Measurements from ENCODE around the gene MPZL1. TPM values are rescaled to one million over a fixed set of nuclear protein-coding genes. Genes with fewer than 3 reads are reported as not detected.
"Not testable (repeated sequence)": the region's sequence is repeated elsewhere in the genome, so short reads cannot be mapped to it uniquely, and the experiment has no call there.

MPZL1 gene
- total RNA-seq, 2 experiments from 2014 or later: 22.3 to 23.0 TPM

DNA sequence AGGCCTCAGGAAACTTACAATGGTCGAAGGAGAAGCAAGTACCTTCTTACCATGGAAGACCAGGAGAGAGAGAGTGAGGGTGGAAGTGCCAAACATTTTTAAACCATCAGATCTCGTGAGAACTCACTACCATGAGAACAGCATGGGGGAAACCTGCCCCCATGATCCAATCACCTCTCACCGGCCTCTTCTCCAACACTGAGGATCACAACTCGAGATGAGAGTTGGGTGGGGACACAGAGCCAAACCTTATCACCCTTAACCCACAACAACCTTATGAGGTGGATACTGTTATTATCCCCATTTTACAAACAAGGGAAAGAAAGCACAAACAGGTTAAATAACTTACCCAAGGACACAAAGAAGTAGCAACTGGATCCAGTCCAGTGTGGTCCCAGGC lies 80.5 kb downstream of the MPZL1 start:
- POLR2A ChIA-PET: no interaction called here
- H3K4me1 Mint-ChIP-seq: peaks cover 24% of the 10 kb centered on the region
- H3K36me3 Mint-ChIP-seq (ENCODE audit: low read depth): peaks cover 6% of the 10 kb centered on the region
- CTCF ChIA-PET: no interaction called here
- H3K9me3 Mint-ChIP-seq (ENCODE audit: low read depth): no peaks in the 10 kb centered on the region
- intact Hi-C loops (cut with DNase I, micrococcal nuclease): loop anchor here in 1 of 2 experiments (5.0 kb wide), 1 partner anchor 135 kb away; the partner anchor contains the start of genes DCAF6 and MPC2
- H3K27ac Mint-ChIP-seq: no peak overlapping the region
- no peak for ATAC-seq
- H3K4me3 Mint-ChIP-seq: no peak overlapping the region
- H3K27me3 Mint-ChIP-seq: no peaks in the 10 kb centered on the region
- no peak for DNase-seq

DNA sequence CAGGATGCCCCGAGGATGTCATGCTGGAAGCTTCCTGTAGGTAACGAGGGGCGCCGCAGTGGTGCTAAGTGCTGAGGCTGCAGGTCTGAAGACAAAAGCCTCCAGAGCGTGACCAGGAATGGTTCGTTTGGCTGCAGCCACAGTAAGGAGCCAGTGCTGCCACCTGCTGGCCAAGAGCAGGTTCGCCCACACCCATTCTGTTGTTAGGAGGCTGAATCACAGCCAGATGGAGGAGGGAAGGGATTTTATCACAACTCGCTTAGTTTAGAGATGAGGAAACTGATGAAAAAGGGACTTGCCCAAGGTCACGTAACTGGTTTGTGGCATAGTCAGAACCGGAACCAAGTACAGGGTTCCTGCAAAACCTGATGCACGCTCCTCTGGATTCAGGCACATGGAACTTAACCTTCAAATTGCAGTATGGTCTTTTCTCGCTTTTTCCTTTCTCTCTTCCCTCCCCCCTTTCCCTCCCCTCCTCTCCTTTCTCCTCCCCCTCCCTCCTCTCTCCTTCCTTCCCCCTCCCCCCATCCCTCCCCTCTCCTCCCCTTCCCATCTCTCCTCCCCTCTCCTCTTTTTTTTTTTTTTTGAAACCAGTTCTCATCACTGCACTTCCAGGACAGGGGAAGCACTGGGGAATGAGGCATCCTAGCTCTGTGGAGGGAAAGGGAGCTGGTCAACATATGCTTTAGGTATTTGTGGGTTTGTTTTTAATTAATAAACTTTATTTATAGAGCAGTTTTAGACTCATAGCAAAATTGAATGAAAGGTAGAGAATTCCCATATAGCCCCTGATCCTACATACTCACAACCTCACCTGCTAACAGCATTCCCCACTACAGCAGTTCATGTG lies 81.8 kb downstream of the MPZL1 start:
- Mint-ChIP-seq H3K27me3 (peaks cover under 1% of the 10 kb centered on the region), H3K4me3 (peak overlapping the region; percentile 64), H3K36me3 (ENCODE audit: low read depth) (peaks cover 6% of the 10 kb centered on the region), H3K27ac (peak overlapping the region; percentile 97), H3K4me1 (peaks cover 24% of the 10 kb centered on the region), H3K9me3 (ENCODE audit: low read depth) (no peaks in the 10 kb centered on the region)
- intact Hi-C loops (cut with DNase I, micrococcal nuclease): loop anchor here (1.0 to 5.0 kb wide), 9 partner anchors 82 to 376 kb away; partner anchors contain the start of genes DCAF6 (in 2 of the 2), CREG1 (in 1 of the 2), MPC2 (in 1 of the 2) and MPZL1 (in 1 of the 2)
- peak; percentile 96 for DNase-seq
- ChIA-PET POLR2A (no interaction called here), CTCF (interaction anchor here (0.8 to 2.4 kb wide), 4 partner anchors 81 to 96 kb away, joined by 3 to 12 read pairs (median 4); no protein-coding TSS in a partner anchor)
- peak; percentile 94 for ATAC-seq

DNA sequence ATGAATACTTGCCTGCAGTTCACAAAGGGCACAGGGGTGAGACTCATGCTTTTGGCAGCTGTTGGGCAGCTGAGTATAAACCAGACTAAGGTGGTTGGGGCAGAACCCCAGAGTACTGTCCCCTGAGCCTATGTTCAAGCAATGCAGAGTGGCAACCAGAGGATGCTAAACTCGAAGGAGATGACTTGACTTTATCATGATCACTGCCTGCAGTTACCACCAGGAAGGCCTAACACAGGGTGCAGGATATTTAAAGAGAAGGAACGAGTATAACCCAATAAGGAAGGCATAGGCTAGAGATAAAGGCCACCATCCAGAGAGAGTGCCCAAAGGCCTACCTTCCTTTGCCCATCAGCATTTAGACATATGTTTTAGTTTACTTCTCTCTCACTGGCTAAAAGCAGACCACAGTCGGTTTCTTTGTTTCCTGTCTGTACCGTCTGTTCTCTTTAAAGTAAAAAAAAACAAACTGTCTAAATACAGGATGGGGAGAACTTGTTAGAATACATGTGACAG lies 83.3 kb downstream of the MPZL1 start:
- H3K4me3 Mint-ChIP-seq: no peak overlapping the region
- peak; percentile 43 for ATAC-seq

DNA sequence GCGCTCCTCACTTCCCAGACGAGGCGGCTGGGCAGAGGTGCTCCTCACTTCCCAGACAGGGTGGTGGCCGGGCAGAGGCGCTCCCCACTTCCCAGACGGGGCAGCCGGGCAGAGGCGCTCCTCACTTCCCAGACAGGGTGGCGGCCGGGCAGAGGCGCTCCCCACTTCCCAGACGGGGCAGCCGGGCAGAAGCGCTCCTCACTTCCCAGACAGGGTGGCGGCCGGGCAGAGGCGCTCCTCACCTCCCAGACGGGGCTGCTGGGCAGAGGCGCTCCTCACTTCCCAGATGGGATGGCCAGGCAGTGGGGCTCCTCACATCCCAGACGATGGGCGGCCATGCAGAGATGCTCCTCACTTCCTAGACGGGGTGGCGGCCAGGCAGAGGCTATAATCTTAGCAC lies 84.5 kb downstream of the MPZL1 start:
- H3K9me3 Mint-ChIP-seq (ENCODE audit: low read depth); DNase-seq; POLR2A ChIA-PET; H3K4me3 Mint-ChIP-seq; intact Hi-C loops (cut with DNase I, micrococcal nuclease); CTCF ChIA-PET; ATAC-seq; H3K36me3 Mint-ChIP-seq (ENCODE audit: low read depth); H3K27me3 Mint-ChIP-seq; H3K27ac Mint-ChIP-seq: not testable (repeated sequence)
- H3K4me1 Mint-ChIP-seq: peaks cover 24% of the 10 kb centered on the region

More for the DNA sequence above, 83.3 kb downstream of the MPZL1 start:
- DNase-seq: peak; percentile 52
- peak overlapping the region; percentile 97 for H3K27ac Mint-ChIP-seq
- peaks cover 6% of the 10 kb centered on the region for H3K36me3 Mint-ChIP-seq (ENCODE audit: low read depth)
- H3K4me1 Mint-ChIP-seq: peaks cover 24% of the 10 kb centered on the region
- CTCF ChIA-PET: interaction anchor here (0.6 to 2.4 kb wide), 2 partner anchors 83 to 89 kb away, joined by 3 to 12 read pairs; partner anchors contain the start of gene MPZL1
- POLR2A ChIA-PET: no interaction called here
- H3K9me3 Mint-ChIP-seq (ENCODE audit: low read depth): no peaks in the 10 kb centered on the region
- intact Hi-C loops (cut with DNase I, micrococcal nuclease): no loop called here
- peaks cover 4% of the 10 kb centered on the region for H3K27me3 Mint-ChIP-seq

DNA sequence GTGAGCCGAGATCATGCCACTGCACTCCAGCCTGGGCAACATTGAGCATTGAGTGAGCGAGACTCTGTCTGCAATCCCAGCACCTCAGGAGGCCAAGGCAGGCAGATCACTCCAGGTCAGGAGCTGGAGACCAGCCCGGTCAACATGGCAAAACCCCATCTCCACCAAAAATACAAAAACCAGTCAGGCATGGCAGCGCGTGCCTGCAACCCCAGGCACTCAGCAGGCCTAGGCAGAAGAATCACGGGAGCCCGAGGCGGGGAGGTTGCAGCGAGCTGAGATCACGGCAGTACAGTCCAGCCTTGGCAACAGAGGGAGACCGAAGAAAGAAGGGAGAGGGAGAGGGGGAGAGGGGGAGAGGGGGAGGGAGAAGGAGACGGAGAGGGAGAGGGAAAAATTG lies 84.9 kb downstream of the MPZL1 start:
- CTCF ChIA-PET: not testable (repeated sequence)

DNA sequence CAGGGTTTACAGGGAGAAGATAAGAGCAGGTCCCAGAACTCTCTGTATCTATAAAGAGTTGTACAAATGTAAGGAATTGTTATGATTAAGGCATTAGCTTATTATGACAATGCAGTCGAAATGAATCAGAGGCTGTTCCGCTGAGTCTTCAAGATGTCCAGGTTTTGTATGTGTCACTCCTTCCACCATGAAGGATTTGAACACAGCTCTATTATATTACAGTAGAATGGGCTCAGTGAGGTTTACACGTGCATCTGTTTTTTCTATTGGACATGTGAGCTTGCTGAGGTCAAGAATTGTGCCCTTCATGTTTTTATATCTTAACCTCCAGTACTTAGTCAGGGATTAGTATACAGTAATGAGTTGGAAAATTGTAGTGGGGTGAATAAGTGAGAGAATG lies 86.3 kb downstream of the MPZL1 start:
- Mint-ChIP-seq H3K27me3 (peaks cover 4% of the 10 kb centered on the region), H3K36me3 (ENCODE audit: low read depth) (peaks cover 6% of the 10 kb centered on the region), H3K27ac (no peak overlapping the region), H3K4me3 (no peak overlapping the region), H3K9me3 (ENCODE audit: low read depth) (peaks cover 6% of the 10 kb centered on the region), H3K4me1 (peaks cover 24% of the 10 kb centered on the region)
- DNase-seq (no peak), ATAC-seq (no peak)
- intact Hi-C loops (cut with DNase I, micrococcal nuclease): no loop called here
- POLR2A ChIA-PET: no interaction called here
- CTCF ChIA-PET: interaction anchor here (0.6 to 0.8 kb wide), 3 partner anchors 11 to 929 kb away, joined by 3 to 4 read pairs (median 3); no protein-coding TSS in a partner anchor

More for the DNA sequence above, 84.9 kb downstream of the MPZL1 start:
- H3K27me3 Mint-ChIP-seq; H3K9me3 Mint-ChIP-seq (ENCODE audit: low read depth); H3K36me3 Mint-ChIP-seq (ENCODE audit: low read depth); intact Hi-C loops (cut with DNase I, micrococcal nuclease); DNase-seq; H3K4me3 Mint-ChIP-seq; ATAC-seq; POLR2A ChIA-PET; H3K27ac Mint-ChIP-seq: not testable (repeated sequence)
- peaks cover 24% of the 10 kb centered on the region for H3K4me1 Mint-ChIP-seq

DNA sequence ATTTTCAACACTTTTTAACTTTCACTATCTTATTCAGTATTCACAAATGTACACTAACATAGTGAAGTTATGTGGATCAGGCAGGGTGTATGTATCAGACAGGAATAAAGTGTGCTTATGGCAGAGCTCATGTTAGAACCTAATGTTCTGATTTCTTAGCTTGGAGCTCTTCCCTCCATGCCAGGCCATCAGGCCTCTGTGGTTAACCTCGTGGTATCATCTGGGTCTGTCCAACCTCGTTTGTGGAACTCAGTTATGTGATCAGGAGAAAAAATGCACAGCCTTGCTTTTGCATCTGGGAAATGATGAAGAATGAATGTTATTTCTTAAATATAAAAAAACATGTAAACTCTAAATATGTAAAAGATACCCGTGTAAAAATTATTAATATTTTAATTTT lies 86.9 kb downstream of the MPZL1 start:
- intact Hi-C loops (cut with DNase I, micrococcal nuclease): no loop called here
- Mint-ChIP-seq H3K9me3 (ENCODE audit: low read depth) (peaks cover 9% of the 10 kb centered on the region), H3K36me3 (ENCODE audit: low read depth) (peaks cover 6% of the 10 kb centered on the region), H3K4me1 (peaks cover 19% of the 10 kb centered on the region), H3K27ac (no peak overlapping the region), H3K27me3 (peaks cover 4% of the 10 kb centered on the region), H3K4me3 (no peak overlapping the region)
- no peak for DNase-seq
- CTCF ChIA-PET: interaction anchor here (0.6 to 0.8 kb wide), 3 partner anchors 11 to 929 kb away, joined by 3 to 4 read pairs (median 3); no protein-coding TSS in a partner anchor
- ATAC-seq: no peak
- POLR2A ChIA-PET: no interaction called here

DNA sequence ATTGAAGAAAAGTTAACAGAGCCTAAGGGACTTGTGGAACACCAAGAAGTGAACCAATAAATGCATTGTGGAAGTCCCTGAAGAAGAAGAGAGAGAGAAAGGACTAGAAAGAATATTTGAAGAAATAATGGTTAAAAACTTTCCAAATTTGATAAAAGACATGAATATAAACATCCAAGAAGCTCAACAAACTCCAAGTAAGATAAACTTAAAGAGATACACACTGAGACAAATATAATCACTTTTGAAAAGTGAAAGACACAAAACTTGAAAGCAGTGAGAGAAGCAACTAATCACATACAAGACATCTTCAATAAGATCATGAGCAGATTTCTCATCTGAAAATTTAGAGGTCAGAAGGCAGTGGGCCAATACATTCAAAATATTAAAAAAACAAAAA lies 91.2 kb downstream of the MPZL1 start:
- DNase-seq (no peak), ATAC-seq (no peak)
- H3K36me3 Mint-ChIP-seq (ENCODE audit: low read depth): peaks cover 3% of the 10 kb centered on the region
- H3K9me3 Mint-ChIP-seq (ENCODE audit: low read depth): peaks cover 22% of the 10 kb centered on the region
- H3K4me3 Mint-ChIP-seq: no peak overlapping the region
- intact Hi-C loops (cut with DNase I, micrococcal nuclease): no loop called here
- peaks cover 4% of the 10 kb centered on the region for H3K27me3 Mint-ChIP-seq
- H3K27ac Mint-ChIP-seq: no peak overlapping the region
- ChIA-PET POLR2A (no interaction called here), CTCF (interaction anchor here (1.3 kb wide), 1 partner anchor 11 kb away, joined by 3 read pairs; no protein-coding TSS in a partner anchor)
- no peaks in the 10 kb centered on the region for H3K4me1 Mint-ChIP-seq

DNA sequence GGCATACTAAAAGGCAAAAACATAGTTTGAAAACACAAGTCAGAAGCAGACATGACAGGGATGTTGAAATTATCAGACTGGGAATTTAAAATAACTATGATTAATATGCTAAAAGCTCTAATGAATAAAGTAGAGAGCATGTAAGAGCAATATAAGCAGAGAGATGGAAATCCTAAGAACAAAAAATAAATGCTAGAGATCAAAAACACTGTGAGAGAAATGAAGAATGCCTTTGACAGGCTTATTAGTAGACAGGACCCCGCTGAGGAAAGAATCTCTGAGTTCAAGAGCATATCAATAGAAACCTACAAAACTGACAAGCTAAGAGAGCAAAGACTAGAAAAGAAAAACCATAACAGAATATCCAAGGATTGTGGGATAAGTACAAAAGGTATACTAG lies 93.9 kb downstream of the MPZL1 start:
- H3K36me3 Mint-ChIP-seq (ENCODE audit: low read depth): peaks cover 3% of the 10 kb centered on the region
- CTCF ChIA-PET: no interaction called here
- POLR2A ChIA-PET: interaction anchor here (0.6 kb wide), 1 partner anchor 713 kb away, joined by 4 read pairs; no protein-coding TSS in a partner anchor
- peaks cover 22% of the 10 kb centered on the region for H3K9me3 Mint-ChIP-seq (ENCODE audit: low read depth)
- no peak overlapping the region for H3K4me3 Mint-ChIP-seq
- no peak overlapping the region for H3K27ac Mint-ChIP-seq
- peaks cover 7% of the 10 kb centered on the region for H3K4me1 Mint-ChIP-seq
- DNase-seq (no peak), ATAC-seq (no peak)
- intact Hi-C loops (cut with DNase I, micrococcal nuclease): no loop called here
- peaks cover 5% of the 10 kb centered on the region for H3K27me3 Mint-ChIP-seq

DNA sequence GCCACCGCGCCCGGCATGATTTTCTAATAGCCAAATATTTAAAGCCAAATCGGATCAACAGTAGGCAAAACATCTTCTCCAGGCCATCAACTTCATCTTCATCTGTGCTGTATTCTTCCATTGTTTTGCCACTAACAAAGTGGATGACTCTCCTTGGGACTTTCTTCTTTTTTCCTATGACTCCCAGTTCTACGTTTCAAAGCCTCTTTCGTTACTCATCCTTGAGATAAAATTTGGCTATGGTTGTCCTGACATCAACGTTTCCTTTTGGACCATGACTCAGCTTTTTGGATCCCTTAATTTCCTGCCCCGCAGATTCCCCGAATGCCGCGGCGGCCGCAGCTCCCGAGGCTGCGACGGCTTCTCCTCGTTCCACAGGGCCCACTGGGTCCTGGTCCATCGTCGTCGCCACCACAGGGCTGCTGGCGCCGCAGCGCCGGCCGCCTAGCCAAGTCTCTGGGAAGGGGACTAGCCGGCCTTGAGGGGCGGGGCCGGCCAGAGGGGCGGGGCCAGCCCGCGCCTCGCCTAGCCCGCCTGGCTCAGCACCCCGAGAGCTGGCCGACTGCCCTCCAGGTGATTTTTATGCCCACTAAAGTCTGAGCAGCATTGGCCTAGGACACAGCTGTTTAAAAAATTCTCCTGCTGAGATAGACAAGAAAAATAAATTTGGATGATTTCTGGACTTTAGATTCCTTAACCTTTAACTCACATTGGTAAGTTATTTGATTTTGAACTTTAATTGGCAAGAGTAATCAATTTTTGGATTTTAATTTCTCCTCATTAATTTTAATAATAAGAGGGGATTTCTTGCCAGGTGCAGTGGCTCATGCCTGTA lies 98.3 kb downstream of the MPZL1 start:
- intact Hi-C loops (cut with DNase I, micrococcal nuclease): no loop called here
- ATAC-seq (peak; percentile 86), DNase-seq (peak; percentile 36)
- Mint-ChIP-seq H3K4me1 (peaks cover 7% of the 10 kb centered on the region), H3K27me3 (peaks cover 8% of the 10 kb centered on the region), H3K27ac (peak overlapping the region; percentile 68), H3K36me3 (ENCODE audit: low read depth) (peaks cover 3% of the 10 kb centered on the region), H3K4me3 (peak overlapping the region; percentile 55), H3K9me3 (ENCODE audit: low read depth) (peaks cover 9% of the 10 kb centered on the region)
- ChIA-PET CTCF (interaction anchor here (0.8 to 1.1 kb wide), 2 partner anchors 10 to 262 kb away, joined by 3 to 4 read pairs; no protein-coding TSS in a partner anchor), POLR2A (no interaction called here)

All from activated CD4-positive, alpha-beta T cell treated with anti-CD3 and anti-CD28 coated beads for 36 hours (primary cell).